Keratinocyte (primary cell): ENCODE data around the gene DDAH1. TPM values are rescaled to one million over a fixed set of nuclear protein-coding genes. Genes with fewer than 3 reads are reported as not detected.

Experiments
- DNase-seq: peaks from one replicate; pipeline ENCODE4 v3.0.0-alpha.2; 2011; ENCODE audit warnings: low read depth, missing footprints, low spot score
- FAIRE-seq: peaks from 2 replicates; lab custom pipeline; 2011; peaks lifted over from hg19 to GRCh38; lab: Jason Lieb, UNC
- H2AFZ ChIP-seq: 2 replicates; pipeline ENCODE4 v1.6.0; 2012; ENCODE audit warnings: low read length, control low read depth, inconsistent platforms; ENCODE audit not compliant: control insufficient read depth
- H3K27ac ChIP-seq: 2 replicates; pipeline ENCODE4 v1.5.1; 2011; ENCODE audit warnings: low read length; ENCODE audit not compliant: control insufficient read depth, insufficient read depth
- H3K27me3 ChIP-seq: 3 replicates; pipeline ENCODE4 v1.6.0; 2011; ENCODE audit warnings: low read length; ENCODE audit not compliant: control insufficient read depth, insufficient read depth; ENCODE audit errors: extremely low read depth
- H3K36me3 ChIP-seq, 2 experiments: 2 replicates in 1 of 2; 3 replicates in 1 of 2; pipeline ENCODE4 v1.5.1; 2011; ENCODE audit warnings: low read length in 2 of 2, mild to moderate bottlenecking in 1 of 2; ENCODE audit not compliant: control insufficient read depth in 2 of 2, insufficient read depth in 2 of 2; ENCODE audit errors: extremely low read depth in 1 of 2
- H3K4me1 ChIP-seq: 3 replicates; pipeline ENCODE4 v1.5.1; 2011; ENCODE audit warnings: low read length; ENCODE audit not compliant: control insufficient read depth, insufficient read depth; ENCODE audit errors: extremely low read depth
- H3K4me2 ChIP-seq: 3 replicates; pipeline ENCODE4 v1.6.0; 2011; ENCODE audit warnings: low read depth, low read length; ENCODE audit not compliant: control insufficient read depth, insufficient read depth; ENCODE audit errors: extremely low read depth
- H3K4me3 ChIP-seq, 3 experiments: fragments of 200-600 bp in 1 of 3; sonication (generic) in 1 of 3; 2 replicates in 2 of 3; 3 replicates in 1 of 3; pipeline ENCODE4 v1.5.1; 2011 to 2016; ENCODE audit warnings: low read length in 3 of 3, mild to moderate bottlenecking in 3 of 3, control low read depth in 2 of 3, inconsistent platforms in 1 of 3, low read depth in 1 of 3, mixed read lengths in 1 of 3, mixed run types in 1 of 3, moderate library complexity in 1 of 3; ENCODE audit not compliant: control insufficient read depth in 2 of 3, insufficient read depth in 2 of 3; ENCODE audit errors: extremely low read depth in 1 of 3
- H3K79me2 ChIP-seq: 2 replicates; pipeline ENCODE4 v1.6.0; 2012; ENCODE audit warnings: low read length; ENCODE audit not compliant: control insufficient read depth, insufficient read depth
- H3K9ac ChIP-seq: 3 replicates; pipeline ENCODE4 v1.6.0; 2011; ENCODE audit warnings: low read length; ENCODE audit not compliant: control insufficient read depth, insufficient read depth; ENCODE audit errors: extremely low read depth
- H3K9me1 ChIP-seq: 3 replicates; pipeline ENCODE4 v1.6.0; 2011; ENCODE audit warnings: low read length; ENCODE audit not compliant: control insufficient read depth, insufficient read depth; ENCODE audit errors: extremely low read depth
- H3K9me3 ChIP-seq: 2 replicates; pipeline ENCODE4 v1.5.1; 2012; ENCODE audit warnings: low read depth, low read length; ENCODE audit not compliant: control insufficient read depth
- H4K20me1 ChIP-seq: 3 replicates; pipeline ENCODE4 v1.6.0; 2011; ENCODE audit warnings: low read length; ENCODE audit not compliant: control insufficient read depth, insufficient read depth; ENCODE audit errors: extremely low read depth
- EZH2 ChIP-seq: IDR thresholded peaks from one replicate; pipeline ENCODE4 v1.6.1; 2012; ENCODE audit warnings: inconsistent platforms, mild to moderate bottlenecking, low read length, moderate library complexity
- dilution Hi-C: fragments of 300-500 bp; cut with MboI; formaldehyde crosslinking; loops from one replicate; pipeline ENCODE4 v1.7.0; 2020; ENCODE audit warnings: low sequenced_read_pairs; ENCODE audit not compliant: extremely low pct_ligation_motif_present
- polyA plus RNA-seq, 5 experiments: library from polyadenylated mRNA; depleted of rRNA in 3 of 5; stranded (reverse) in 3 of 5; stranded (forward) in 1 of 5; unstranded in 1 of 5; fragments of >200 nt; gene quantifications; 1 replicate in 1 of 5; 2 replicates in 3 of 5; 3 replicates in 1 of 5; pipeline versions ENCODE4 v1.2.1 to v1.2.3, GENCODE V29; 2011 to 2012; ENCODE audit warnings: missing spikeins in 2 of 5, low read depth in 1 of 5, low replicate concordance in 1 of 5
- TF ChIP-seq, protein P1 (sequence below), 3 experiments: IDR thresholded peaks in 1 of 3; conservative IDR thresholded peaks in 1 of 3; optimal IDR thresholded peaks in 1 of 3; 2 replicates in 2 of 3; 3 replicates in 1 of 3; pipeline versions ENCODE3 to v1.5.1; 2011; ENCODE audit warnings: low read length in 3 of 3, mild to moderate bottlenecking in 3 of 3, moderate library complexity in 2 of 3, control low read depth in 1 of 3, inconsistent platforms in 1 of 3; ENCODE audit not compliant: insufficient read depth in 2 of 3; ENCODE audit errors: extremely low read depth in 1 of 3

Gene DDAH1
- polyA plus RNA-seq, 1 donor (not counting 4 experiments of a cell fraction or from before 2014, with no cell fraction given): 5.8 TPM

DNA sequence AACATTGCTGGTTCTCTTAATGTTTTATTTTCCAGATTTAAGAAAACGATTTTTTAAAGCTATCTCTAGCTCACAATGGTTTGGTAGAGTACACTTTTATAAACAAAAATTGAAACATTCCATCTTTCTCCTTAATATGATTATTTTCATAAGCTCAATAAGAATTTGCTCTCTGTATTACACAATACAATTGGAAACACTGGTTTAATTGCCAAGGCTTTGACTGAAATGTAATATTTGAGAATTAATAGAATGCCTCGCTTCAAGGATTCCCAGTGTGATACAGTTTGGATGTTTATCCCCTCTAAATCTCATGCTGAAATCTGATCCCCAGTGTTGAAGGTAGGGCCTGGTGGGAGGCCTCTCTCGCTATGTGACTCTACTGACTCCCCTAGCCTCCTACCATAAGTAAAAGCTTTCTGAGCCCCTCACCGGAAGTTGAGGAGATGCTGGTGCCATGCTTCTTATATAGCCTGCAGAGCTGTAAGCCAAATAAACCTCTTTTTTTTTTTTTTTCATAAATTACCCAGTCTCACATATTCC lies 67.4 kb downstream of the DDAH1 start:
- H4K20me1 ChIP-seq: no peaks in the 10 kb centered on the region
- no peaks in the 10 kb centered on the region for H3K4me1 ChIP-seq
- no peaks in the 10 kb centered on the region for H3K36me3 ChIP-seq
- FAIRE-seq: no peak
- H3K9me1 ChIP-seq: no peaks in the 10 kb centered on the region
- H3K9me3 ChIP-seq: no peaks in the 10 kb centered on the region
- no peak overlapping the region for H3K4me2 ChIP-seq
- H3K79me2 ChIP-seq: no peaks in the 10 kb centered on the region
- H3K4me3 ChIP-seq: no peak overlapping the region
- dilution Hi-C loops: no loop called here
- no peak overlapping the region for H3K27ac ChIP-seq
- TF ChIP-seq EZH2: no peak
- TF ChIP-seq, protein P1, sequence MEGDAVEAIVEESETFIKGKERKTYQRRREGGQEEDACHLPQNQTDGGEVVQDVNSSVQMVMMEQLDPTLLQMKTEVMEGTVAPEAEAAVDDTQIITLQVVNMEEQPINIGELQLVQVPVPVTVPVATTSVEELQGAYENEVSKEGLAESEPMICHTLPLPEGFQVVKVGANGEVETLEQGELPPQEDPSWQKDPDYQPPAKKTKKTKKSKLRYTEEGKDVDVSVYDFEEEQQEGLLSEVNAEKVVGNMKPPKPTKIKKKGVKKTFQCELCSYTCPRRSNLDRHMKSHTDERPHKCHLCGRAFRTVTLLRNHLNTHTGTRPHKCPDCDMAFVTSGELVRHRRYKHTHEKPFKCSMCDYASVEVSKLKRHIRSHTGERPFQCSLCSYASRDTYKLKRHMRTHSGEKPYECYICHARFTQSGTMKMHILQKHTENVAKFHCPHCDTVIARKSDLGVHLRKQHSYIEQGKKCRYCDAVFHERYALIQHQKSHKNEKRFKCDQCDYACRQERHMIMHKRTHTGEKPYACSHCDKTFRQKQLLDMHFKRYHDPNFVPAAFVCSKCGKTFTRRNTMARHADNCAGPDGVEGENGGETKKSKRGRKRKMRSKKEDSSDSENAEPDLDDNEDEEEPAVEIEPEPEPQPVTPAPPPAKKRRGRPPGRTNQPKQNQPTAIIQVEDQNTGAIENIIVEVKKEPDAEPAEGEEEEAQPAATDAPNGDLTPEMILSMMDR (optimal IDR thresholded peaks at IDR 0.05 in 1 of 3, IDR thresholded peaks at IDR 0.05 in 1 of 3, conservative IDR thresholded peaks at IDR 0.05 in 1 of 3; ENCODE audit: extremely low read depth in 1 of 3, insufficient read depth in 2 of 3, low read length in 3 of 3): no peak
- H3K9ac ChIP-seq: no peak overlapping the region
- no peaks in the 10 kb centered on the region for H3K27me3 ChIP-seq
- no peak overlapping the region for H2AFZ ChIP-seq
- DNase-seq: no peak

DNA sequence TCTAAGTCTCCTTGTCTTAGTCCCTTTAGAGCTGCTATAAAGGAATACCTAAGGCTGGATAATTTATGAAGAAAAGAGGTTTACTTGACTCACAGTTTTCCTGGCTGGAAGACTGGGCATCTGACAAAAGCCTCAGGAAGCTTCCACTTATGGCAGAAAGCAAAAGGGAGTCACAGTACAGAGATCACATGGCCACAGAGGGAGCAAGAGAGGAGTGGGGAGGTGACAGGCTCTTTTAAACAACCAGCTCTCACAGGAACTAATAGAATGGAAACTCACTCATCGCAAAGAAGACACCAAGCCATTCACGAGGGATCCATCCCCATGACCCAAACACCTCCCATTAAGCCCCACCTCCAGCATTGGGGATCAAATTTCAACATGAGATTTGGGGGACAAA lies 68.8 kb downstream of the DDAH1 start:
- dilution Hi-C loops: no loop called here
- H3K4me1 ChIP-seq: no peaks in the 10 kb centered on the region
- DNase-seq (no peak), FAIRE-seq (no peak)
- H2AFZ ChIP-seq: no peak overlapping the region
- H3K4me2 ChIP-seq: no peak overlapping the region
- H3K79me2 ChIP-seq: no peaks in the 10 kb centered on the region
- no peaks in the 10 kb centered on the region for H3K9me3 ChIP-seq
- H3K27me3 ChIP-seq: no peaks in the 10 kb centered on the region
- no peak for TF ChIP-seq EZH2
- TF ChIP-seq, protein P1 (optimal IDR thresholded peaks at IDR 0.05 in 1 of 3, IDR thresholded peaks at IDR 0.05 in 1 of 3, conservative IDR thresholded peaks at IDR 0.05 in 1 of 3; ENCODE audit: extremely low read depth in 1 of 3, insufficient read depth in 2 of 3, low read length in 3 of 3): no peak
- H3K27ac ChIP-seq: no peak overlapping the region
- H3K4me3 ChIP-seq: no peak overlapping the region
- no peaks in the 10 kb centered on the region for H4K20me1 ChIP-seq
- H3K9me1 ChIP-seq: no peaks in the 10 kb centered on the region
- H3K9ac ChIP-seq: no peak overlapping the region
- H3K36me3 ChIP-seq: no peaks in the 10 kb centered on the region
